HTR-8/SVneo (cell line): Measurements from ENCODE around the gene BORCS5.
"Not testable (repeated sequence)": the region's sequence is repeated elsewhere in the genome, so short reads cannot be mapped to it uniquely, and the experiment has no call there.

Source experiments
- DNase-seq: peaks from one replicate; pipeline ENCODE4 v3.0.0; 2011; ENCODE audit warnings: low spot score, mixed read lengths; ENCODE audit not compliant: insufficient read length
- FAIRE-seq: peaks from 2 replicates; lab custom pipeline; 2011; peaks lifted over from hg19 to GRCh38; lab: Jason Lieb, UNC

Gene BORCS5

GRCh38 chr12:12351468-12352185 lies 5.3 kb upstream of the BORCS5 start:
- not testable (repeated sequence) for DNase-seq, FAIRE-seq

- no peak for FAIRE-seq
- DNase-seq: no peak
Observed at GRCh38 chr12:12353276-12353675, 3.6 kb upstream of the BORCS5 start.

- DNase-seq: no peak
- FAIRE-seq: no peak
Observed at GRCh38 chr12:12353807-12354206, 3.1 kb upstream of the BORCS5 start.

- DNase-seq (no peak), FAIRE-seq (no peak)
Observed at GRCh38 chr12:12356467-12356895, 397 bp upstream of the BORCS5 start.

- no peak for FAIRE-seq
- no peak for DNase-seq
Observed at GRCh38 chr12:12357719-12358461, 1.0 kb downstream of the BORCS5 start.

- FAIRE-seq: no peak
- no peak for DNase-seq
Observed at GRCh38 chr12:12358528-12358927, 1.6 kb downstream of the BORCS5 start.

GRCh38 chr12:12364787-12365445 lies 8.0 kb downstream of the BORCS5 start:
- DNase-seq: no peak
- no peak for FAIRE-seq

GRCh38 chr12:12365446-12365802 lies 8.5 kb downstream of the BORCS5 start:
- DNase-seq: no peak
- FAIRE-seq: no peak

GRCh38 chr12:12365931-12366431 lies 9.1 kb downstream of the BORCS5 start:
- DNase-seq (no peak), FAIRE-seq (no peak)

- FAIRE-seq (no peak), DNase-seq (no peak)
Observed at GRCh38 chr12:12366701-12367481, 10.0 kb downstream of the BORCS5 start.

- FAIRE-seq (no peak), DNase-seq (no peak)
Observed at GRCh38 chr12:12367482-12367998, 10.7 kb downstream of the BORCS5 start.

GRCh38 chr12:12372946-12373722 lies 16.3 kb downstream of the BORCS5 start:
- DNase-seq: no peak

GRCh38 chr12:12376646-12377448 lies 20.0 kb downstream of the BORCS5 start:
- no peak for FAIRE-seq
- DNase-seq: peak; percentile 67

More at GRCh38 chr12:12372946-12373722, 16.3 kb downstream of the BORCS5 start:
- FAIRE-seq: no peak

GRCh38 chr12:12378616-12379015 lies 21.7 kb downstream of the BORCS5 start:
- no peak for DNase-seq
- no peak for FAIRE-seq

GRCh38 chr12:12379831-12380730 lies 23.2 kb downstream of the BORCS5 start:
- DNase-seq (no peak), FAIRE-seq (no peak)

GRCh38 chr12:12380949-12381593 lies 24.2 kb downstream of the BORCS5 start:
- no peak for DNase-seq
- no peak for FAIRE-seq

GRCh38 chr12:12381982-12382381 lies 25.1 kb downstream of the BORCS5 start:
- DNase-seq: no peak
- FAIRE-seq: no peak
